LHCN-M2 (cell line): ENCODE data around the gene TRPV5. TPM values are rescaled to one million over a fixed set of nuclear protein-coding genes. Genes with fewer than 3 reads are reported as not detected.
A peak's percentile ranks its signal among the peaks of the same experiment; 100 is the strongest.

Experiments used
- DNase-seq: peaks from one replicate; pipeline ENCODE4 v3.0.0-alpha.2; 2012; ENCODE audit warnings: low read depth
- total RNA-seq: library from RNA; depleted of rRNA; stranded (reverse); fragments of >200 nt; gene quantifications from 2 replicates; pipeline ENCODE4 v1.2.3, GENCODE V29; 2014

TRPV5 gene
- total RNA-seq, 1 experiment from 2014 or later = not detected

DNA sequence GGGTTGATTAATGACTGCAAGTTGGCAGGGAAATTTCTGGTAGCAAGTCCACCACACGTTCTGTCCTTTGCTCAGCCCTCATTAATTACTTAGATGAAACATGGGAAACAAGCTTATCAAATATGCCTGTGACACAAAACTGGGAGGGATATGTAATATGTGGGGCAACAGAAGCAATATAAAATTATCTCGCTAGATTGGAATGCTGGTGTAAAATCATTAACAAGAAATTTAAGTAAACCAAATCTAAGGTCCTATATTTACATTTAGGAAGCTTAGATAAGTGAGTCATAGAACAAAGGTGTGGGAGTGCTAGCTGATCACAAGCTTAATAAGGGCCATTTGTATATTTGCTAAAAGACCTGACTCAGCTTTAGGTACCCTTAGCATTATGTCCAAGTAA lies 23.5 kb downstream of the TRPV5 start:
- DNase-seq = no peak

DNA sequence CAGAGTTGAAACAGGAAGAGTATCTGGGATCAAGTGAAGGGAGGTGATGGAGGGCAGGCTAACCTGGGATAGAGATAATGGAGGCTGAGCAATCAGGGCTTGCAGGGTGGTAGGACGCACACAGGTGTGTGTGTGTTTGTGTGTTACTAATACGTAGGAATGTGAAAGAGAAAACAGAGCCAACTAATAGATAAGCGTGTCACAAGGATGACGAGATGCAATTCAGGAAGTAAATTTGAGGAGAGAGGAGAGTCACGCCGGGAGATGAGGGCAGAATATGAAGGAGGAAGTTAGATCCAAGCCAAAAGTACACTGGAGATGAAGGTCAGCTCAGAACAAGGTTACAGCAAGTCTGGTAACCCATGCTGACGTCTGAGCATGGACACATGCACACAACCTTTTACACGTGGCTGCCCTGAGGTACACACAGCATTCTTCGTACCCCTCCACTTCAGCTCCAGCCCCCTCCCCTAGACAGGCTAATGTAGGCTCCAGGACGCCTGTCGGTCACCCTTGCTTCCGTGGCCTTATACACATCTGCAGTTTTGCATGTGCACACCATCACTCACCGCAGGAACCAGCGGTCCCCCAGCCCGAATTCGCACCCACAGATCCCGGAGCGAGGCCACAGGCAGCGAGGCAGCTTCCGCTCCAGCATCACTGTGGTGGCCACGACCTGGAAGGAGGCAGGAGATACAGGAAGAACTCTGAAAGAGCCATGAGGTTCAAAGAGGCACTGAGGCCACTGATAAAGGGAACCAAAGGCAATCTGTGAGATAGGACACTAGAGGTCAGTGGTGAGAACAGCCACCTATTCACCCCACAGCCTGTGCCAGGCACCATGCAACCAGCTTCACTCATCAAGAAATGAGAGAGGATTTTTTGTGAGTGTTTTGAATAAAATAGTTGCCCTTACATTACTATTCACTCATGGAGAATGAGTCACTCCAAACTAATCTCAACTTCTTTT lies 24.3 kb downstream of the TRPV5 start:
- DNase-seq = peak; percentile 21

DNA sequence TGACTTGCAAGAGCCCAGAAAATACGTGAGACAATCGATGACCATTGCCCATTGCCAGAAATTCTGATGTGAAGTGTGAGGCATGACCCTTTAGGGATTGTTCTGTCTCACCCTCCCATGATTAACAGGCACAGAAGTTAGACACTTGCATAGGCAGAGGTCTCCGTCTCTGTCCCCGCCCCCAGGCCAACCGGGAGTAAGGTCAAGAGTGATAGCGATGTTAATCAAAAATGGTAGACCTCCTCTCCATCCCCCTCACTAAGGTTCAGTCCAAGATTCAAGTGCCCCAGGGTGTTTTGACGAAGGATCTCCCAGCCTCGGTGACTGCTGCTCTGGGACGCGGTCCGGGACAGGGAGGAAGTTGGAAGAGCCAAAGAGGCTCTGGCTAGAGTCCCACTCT lies 25.3 kb downstream of the TRPV5 start:
- DNase-seq = no peak

DNA sequence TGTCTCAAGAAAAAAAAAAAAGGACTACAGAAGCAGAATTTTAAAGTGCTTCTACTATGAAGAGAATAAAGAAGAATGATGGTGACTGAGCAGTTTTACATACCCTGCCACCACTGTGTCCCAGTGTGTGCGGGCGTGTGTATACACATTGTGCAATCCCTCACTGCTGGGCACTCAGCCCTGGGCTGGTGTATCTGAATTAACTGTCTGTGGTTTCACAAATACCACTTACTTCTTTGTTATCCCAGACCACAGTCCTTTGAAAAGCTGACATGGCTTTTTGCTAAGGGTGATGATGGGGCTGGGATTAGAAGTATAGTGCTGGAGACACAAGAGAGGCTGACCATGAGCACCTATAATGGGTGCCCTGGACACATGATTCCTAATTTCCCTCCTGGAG lies 26.9 kb downstream of the TRPV5 start:
- DNase-seq = no peak

DNA sequence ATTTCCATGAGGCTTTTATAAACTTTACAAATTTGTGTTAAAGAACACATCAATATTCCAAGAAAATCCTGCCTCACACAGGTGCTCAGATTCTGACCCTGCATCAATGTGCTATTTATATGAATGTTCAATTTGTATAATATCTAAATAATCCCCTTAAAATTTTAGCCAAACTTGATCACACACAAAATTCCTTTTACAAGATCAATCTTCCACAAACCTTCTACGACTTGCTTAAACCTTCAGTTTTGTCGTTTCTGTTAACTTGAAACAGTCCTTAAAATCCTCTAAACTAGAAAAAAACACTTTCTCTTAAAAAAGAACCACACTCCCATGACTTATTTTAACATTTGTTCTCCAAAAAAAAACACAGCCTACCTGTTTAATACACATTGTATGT lies 27.8 kb downstream of the TRPV5 start:
- DNase-seq = no peak

DNA sequence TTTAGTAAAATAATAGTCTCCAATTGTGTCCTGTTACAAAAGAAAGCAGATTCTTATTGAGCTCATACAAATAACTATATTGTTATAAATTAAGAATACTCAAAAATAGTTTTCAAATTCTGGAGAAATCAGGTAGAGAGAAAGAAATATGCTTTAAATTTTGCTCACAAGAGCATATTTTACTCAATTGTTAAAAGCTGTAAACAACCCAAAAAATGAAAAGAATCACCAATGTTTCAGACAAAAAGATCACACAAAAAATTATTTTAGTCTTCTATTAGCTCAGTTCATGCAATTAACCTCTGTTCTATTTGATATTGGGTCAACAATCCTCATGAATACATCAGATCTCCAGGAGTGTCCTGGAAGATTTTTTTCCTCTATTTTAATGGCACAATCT lies 29.4 kb downstream of the TRPV5 start:
- no peak for DNase-seq

DNA sequence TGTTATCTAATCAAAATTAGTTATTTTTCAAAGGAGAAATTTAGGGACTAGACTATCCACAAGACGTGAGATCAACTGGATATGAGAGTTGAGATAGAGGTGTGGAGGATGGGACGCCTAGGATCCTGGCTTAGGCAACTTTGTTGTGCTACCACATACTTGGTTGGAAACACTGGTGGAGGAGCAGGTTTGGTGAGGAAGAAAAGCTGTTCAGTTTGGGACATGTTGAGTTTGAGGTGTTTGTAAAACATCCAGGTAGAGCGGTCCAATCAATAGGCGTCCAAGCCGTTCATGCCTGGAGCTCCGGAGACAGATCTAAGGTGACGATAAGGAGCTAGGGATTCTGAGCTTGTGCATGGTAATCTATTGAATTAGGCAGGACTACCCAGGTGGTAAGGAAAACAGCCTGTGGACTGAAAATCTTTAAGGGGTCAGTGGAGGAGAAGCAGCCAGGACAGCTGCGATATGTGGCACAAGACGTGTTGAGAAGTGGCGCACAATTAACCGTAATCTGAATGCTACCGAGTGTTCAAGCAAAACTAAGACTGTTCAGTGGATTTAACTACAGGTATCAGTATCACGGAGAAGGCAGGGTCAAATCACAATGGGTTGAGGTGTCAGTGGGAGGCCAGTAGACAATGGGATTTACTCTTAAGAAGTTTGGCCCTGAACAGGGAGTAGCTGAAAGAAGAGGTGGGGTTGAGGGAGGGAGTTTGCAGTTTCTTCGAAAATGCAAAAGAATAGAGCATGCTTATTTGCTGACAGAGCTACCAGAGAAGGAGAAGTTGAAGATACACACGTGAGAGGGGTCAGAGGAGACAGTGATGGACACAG lies 31.9 kb downstream of the TRPV5 start:
- DNase-seq = no peak

DNA sequence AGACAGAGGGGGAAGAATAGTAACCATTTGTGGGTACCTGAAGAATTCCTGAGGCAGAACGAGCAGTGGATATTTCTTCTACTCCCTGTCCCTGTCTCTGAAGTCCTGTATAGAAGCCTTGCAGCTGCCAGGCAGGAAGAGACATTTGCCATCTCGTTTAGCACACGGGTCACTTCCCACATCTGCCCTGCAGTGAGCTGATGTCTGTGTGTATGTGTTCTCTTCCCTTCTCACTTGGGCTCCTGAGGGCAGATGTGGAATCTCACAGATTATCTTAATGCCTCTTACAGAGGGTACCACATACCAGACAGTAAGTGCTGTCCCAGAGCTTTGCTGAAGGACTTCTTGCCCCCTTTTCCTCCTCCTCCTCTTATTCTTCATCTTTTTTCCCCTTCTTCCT lies 33.9 kb downstream of the TRPV5 start:
- DNase-seq = no peak

DNA sequence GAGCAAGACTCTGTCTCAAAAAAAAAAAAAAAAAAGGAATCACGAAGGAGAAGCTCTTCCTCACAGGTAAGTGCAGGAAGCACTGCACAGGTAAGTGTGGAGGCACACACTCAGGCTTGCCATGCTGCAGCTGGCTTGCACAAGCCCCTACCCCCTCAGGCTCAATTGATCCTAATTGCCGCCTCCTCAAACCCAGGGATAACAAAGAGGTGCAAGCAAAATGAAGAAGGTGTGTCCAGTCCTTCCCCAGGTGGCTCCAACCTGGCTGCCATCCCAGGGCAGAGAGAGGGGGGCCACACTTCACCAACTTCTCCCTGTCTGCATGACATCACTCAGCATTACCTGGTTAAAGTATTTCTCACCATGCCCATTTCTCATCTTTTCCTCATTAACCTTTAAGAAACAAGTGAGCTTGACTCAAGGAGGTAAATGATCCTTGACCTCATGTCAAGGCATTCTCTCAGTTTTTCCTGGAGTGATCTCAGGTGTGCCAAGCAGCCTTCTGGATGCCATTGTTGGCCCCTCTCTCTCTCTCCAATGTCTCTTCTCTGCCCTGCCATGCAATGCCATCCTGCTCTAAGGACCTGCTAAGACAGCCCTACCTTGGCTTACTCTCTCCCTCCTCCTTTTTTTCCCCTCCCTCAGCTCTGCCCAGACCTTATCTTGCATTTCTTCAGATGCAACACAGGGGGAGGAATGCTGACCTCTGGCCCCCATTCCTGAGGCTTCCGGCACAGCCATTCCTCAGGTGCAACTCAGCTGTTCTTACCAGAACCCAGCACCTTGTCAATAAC lies 35.0 kb downstream of the TRPV5 start:
- no peak for DNase-seq

DNA sequence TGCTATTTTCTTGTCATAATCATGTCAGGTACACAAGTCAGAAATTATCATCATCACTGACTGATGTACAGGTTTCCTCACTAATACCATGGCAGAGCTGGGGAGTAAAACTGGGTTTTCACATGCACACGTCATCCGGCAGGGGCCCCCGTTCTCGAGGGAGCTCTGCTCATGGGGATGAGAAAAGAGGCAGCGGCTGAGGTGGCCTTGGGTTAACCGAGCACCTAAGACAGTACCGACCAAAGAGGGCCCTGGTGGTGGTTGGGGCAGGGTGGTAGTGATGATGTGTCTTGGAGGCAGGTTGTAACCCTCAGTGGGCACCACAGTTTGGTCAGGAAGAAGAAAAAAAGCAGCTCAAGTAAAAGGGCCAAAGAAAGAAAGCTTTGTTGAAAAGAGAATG lies 35.9 kb downstream of the TRPV5 start:
- DNase-seq = no peak

DNA sequence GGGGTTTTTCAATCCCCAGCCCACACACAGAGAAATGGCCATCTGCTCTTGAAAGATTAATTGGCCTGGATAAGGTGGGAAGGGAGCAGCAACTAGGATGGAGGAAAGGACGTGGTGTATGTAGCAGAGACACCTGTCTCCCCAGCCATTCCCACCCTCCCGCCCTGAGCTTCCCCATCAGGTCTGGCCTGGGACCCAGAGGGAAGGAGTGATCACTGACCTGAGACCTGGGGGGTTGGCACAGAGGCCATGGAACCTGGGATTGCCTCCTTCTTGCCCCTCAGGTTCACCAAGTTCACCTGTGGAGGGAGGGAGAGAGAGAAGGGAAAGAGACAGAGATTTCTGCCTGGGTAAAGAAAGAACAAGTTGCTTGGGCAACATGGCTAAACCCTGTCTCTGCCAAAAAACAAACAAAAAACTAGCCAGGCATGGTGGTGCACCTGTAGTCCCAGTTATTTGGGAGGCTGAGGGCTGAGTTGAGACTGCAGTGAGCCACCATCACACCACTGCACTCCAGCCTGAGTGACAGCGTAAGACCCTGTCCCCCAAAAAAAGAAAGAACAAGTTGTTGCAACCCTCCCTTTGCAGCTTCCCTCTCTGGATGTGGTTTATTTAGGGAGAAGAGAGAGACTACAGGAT lies 36.7 kb downstream of the TRPV5 start:
- DNase-seq = no peak

DNA sequence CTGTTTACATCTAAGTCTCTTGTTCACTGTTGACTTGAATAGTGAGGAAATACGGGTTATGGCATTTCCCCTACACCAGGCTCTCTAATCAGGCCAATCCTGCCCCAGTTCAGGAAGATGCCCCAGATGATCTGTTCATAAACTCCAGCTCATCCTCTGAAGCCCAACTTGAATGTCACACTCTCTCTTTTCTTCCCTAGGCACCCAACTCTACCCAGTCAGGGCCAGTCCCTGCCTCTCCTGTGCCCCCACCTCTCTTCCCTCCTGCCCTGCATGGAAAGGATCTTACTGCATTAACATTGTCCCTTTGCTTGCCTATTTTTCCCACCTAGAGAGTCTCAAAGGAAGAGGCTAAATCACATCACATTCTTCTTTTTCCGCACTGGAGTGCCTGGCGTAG lies 37.4 kb downstream of the TRPV5 start:
- DNase-seq = no peak

DNA sequence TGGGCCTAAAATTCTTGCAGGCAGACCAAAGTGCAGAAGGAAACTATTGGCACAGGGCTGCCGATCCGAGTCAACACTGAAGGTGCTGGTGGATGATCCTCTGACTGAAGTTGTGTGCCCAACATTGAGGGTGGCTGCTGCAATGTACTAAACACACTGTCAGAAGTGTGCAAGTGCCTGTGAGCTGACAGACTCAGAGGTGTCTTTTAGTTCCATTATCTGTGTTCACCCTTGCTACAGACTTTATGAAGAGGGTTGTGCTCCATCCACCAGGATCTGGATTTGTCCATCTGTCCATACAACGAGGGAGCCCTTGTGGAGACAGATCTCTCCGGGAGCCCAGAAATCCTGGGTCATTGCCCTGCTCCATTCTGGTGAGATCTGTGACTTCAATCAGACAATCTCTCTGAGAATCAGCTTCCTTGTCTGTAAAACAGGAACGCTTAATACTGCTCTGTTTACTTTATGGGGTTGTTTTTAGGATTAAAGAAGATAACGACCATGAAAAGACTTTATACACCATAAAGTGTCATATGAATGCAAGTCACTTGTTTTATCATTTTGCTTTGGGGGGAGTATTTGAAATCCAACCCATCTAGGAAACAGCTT lies 38.5 kb downstream of the TRPV5 start:
- no peak for DNase-seq

DNA sequence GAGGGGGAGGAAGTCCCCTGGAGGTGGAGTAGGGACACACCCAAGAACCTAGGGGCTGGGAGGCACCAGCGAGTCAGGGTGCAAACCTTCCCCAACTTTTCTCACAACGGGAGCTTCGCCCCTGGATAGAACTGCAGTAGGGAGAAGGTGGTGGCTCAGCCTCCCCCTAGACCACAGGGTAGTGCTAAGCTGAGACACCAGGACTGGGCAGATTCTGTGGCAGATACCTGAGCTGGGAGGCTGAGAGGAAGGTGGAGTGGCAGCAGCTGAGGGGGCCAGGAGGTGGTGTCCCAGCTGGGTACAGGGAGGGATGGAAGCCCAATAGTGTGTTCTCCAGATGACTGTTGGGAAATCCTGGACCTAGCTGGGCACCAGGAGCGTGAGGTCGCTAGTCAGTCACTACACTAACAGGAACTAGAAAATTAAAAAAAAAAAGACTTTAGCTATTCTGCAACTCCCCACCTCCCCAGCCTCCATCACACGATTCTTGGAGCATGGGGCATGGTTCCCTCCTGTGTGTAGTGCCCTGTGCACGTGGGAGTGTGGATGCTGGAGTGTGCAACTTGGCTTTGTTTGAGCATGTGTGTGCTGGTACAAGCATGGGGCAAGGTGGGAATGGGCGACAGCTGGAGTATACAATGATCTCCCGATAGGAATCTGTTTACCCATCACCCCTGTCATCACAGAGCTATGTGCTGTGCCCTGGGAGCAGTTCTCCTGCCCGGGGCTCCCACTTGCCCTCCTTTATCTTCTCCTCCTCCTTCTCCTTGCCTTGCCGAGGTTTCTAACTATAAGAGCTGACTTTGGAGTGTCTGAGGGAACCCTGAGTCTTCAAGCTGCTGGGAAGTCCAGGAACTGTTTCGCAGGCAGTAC lies 39.2 kb downstream of the TRPV5 start:
- DNase-seq = no peak

DNA sequence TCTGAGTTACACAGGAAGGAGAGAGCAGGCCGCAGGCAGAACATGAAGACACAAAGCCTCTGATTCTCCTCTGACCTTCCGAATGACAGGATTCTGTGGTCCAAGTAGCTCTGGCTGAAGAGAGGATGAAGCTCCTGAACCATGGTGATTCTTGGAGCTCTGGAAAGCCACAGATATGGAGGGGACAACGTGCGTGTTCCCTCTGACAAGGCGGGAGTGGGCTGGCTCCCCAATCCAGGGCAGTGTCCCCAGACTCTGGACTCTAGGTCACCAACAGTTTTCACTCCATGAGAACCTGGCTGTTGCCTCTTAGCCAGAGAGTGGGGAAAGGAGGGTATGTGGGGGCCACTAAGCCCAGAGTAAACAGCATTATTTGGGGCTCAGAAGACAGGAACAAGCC lies 40.6 kb downstream of the TRPV5 start:
- DNase-seq = no peak

DNA sequence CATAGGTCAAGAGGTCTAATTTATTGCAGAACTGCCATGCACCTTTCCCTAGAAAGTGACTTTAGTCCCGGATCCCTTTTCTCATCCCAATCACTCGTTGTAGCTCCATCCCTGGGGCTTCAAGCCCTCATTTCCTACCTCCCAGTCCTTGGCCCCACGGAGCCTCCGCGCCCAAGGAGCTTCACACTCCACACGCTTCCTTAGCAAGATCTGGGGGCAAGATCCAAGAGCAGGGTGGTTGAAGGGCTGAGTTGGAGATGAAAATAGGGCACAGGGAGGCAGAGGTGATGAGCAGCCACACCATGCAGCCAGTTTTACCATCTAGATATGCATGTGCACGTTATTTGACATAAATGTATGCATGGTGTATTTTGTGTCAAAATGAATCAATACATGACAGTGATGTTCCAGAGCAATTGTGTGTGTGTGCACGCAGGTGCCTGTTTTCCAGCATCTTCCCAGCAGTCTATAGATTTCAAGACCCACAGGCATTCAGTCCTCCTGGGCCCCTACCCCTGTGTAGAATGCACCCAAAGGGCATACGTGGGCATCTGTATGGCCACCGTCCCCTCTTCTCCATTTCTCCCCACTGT lies 42.0 kb downstream of the TRPV5 start:
- DNase-seq = no peak

DNA sequence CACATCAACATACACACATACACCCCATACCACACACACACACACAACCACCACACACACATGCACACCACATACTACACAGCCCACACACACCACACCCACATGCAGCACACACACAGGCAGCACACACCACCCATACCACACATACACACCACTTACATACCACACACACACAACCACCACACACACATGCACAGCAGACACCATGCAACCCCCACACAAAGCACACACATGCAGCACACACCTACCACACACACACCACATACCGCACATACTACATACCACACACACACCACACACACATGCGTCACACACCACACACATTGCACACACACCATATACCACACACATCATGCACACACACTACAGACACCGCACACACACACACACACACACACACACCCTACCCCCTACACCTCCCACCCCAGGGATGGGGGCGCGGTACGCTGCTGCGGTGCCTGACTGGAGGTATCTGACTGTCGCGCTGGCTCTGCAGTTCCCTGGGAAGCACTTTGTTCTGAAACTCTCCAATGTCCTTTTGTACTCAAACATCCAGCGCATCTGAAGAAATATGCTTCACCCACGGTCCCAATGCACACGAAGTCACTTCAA lies 42.6 kb downstream of the TRPV5 start:
- DNase-seq = no peak

DNA sequence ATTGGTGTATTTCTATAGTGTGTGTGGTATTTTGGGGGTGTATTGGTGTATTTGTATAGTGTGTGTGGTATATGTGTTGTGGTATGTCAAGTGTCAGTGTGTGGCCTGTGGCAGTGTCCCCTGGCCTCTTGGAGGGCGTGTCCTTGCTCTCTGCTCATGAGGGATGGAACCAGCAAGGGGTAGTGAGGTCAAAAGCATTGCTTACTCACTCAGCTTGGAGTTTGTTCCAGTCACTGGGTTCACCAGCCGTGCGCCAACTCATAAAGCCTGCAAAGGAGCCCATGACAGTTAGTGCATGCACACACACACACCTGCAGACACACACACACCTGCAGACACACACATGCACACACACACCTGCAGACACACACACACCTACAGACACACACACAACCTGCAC lies 43.7 kb downstream of the TRPV5 start:
- DNase-seq = no peak
